Fibroblast of the aortic adventitia (primary cell): ENCODE measurements around the gene UCP3. TPM values are rescaled to one million over a fixed set of nuclear protein-coding genes. Genes with fewer than 3 reads are reported as not detected.

Source experiments
- DNase-seq: peaks from one replicate; pipeline ENCODE4 v3.0.0-alpha.2; 2010; ENCODE audit warnings: low read depth
- H3K4me3 ChIP-seq: 2 replicates; pipeline ENCODE4 v1.5.1; 2011; ENCODE audit warnings: low read depth, mild to moderate bottlenecking, control low read depth, low read length, moderate library complexity
- total RNA-seq: library from RNA; depleted of rRNA; stranded (reverse); fragments of >200 nt; gene quantifications from 2 replicates; pipeline ENCODE4 v1.2.3, GENCODE V29; 2012; ENCODE audit warnings: low replicate concordance
- TF ChIP-seq, protein P1 (sequence below): IDR thresholded peaks from 2 replicates; pipeline ENCODE4 v1.5.1; 2011; ENCODE audit warnings: mild to moderate bottlenecking, low read length, control low read depth, inconsistent platforms; ENCODE audit not compliant: insufficient read depth

The UCP3 gene
- total RNA-seq, 1 donor: 0.54 TPM

DNA sequence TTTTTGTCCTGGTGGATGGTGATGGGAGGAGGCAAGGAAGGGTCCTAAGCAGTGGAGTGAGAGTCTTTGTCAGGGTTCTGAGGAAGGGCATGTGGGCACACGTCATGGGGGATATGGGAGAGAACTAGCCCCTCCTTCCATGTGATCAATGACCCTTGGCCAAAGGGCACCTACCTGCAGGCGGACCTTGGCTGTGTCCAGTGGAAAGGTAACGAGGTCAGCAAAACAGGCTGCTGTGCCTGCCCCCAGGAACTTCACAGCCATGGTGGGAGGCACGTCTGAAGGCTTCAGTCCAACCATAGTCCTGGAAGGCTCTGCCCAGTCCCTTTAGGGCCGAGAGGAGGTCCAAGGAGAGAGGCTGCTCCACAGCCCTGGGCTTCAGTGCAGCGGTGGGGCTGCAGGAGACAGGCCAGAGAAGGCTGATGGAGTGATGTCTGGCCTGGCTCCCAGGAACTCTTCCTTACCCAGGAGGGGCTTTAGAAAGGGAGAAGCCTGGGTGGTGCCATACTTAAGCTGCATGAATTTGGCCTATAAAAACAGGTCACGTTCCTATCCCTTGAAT is 2.1 kb downstream of the UCP3 start:
- no peak overlapping the region for H3K4me3 ChIP-seq
- no peak for DNase-seq
- TF ChIP-seq, protein P1, sequence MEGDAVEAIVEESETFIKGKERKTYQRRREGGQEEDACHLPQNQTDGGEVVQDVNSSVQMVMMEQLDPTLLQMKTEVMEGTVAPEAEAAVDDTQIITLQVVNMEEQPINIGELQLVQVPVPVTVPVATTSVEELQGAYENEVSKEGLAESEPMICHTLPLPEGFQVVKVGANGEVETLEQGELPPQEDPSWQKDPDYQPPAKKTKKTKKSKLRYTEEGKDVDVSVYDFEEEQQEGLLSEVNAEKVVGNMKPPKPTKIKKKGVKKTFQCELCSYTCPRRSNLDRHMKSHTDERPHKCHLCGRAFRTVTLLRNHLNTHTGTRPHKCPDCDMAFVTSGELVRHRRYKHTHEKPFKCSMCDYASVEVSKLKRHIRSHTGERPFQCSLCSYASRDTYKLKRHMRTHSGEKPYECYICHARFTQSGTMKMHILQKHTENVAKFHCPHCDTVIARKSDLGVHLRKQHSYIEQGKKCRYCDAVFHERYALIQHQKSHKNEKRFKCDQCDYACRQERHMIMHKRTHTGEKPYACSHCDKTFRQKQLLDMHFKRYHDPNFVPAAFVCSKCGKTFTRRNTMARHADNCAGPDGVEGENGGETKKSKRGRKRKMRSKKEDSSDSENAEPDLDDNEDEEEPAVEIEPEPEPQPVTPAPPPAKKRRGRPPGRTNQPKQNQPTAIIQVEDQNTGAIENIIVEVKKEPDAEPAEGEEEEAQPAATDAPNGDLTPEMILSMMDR: no peak

DNA sequence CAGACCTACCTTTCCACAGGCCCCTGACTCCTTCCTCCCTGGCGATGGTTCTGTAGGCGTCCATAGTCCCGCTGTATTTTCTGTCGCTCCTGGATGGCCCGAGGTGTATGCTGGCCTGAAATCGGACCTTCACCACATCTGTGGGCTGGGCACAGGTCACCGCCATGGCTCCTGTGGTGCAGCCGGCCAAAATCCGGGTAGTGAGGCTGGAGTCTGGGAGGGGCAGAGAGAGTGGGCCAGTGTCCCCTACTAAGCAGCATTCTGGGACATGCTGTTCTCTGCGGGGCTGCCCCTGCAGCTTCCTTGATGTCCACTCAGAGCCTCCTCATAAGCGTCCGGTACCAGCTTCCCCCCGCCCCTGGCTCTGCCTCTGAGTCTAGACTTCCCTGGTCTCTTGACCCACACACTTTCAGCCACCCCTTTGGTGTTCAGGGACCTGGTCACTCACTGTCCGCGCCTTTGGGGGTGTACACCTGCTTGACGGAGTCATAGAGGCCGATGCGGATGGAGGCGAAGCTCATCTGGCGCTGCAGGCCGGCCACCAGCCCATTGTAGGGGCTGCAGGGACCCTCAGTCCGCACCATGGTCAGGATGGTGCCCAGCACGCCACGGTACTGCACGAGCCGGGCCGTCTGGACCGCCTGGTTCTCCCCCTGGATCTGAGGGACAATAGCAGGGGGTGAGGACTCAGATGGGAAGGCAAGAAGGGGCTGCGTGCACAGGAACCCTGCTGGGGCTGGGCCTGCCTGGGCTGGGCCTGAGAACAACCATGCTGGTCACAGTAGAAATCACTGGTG is 3.0 kb downstream of the UCP3 start:
- DNase-seq: no peak
- TF ChIP-seq, protein P1: no peak
- H3K4me3 ChIP-seq: no peak overlapping the region

- no peak overlapping the region for H3K4me3 ChIP-seq
- TF ChIP-seq, protein P1: no peak
- DNase-seq: no peak
Measured at GRCh38 chr11:74004759-74005615, 3.9 kb downstream of the UCP3 start.

DNA sequence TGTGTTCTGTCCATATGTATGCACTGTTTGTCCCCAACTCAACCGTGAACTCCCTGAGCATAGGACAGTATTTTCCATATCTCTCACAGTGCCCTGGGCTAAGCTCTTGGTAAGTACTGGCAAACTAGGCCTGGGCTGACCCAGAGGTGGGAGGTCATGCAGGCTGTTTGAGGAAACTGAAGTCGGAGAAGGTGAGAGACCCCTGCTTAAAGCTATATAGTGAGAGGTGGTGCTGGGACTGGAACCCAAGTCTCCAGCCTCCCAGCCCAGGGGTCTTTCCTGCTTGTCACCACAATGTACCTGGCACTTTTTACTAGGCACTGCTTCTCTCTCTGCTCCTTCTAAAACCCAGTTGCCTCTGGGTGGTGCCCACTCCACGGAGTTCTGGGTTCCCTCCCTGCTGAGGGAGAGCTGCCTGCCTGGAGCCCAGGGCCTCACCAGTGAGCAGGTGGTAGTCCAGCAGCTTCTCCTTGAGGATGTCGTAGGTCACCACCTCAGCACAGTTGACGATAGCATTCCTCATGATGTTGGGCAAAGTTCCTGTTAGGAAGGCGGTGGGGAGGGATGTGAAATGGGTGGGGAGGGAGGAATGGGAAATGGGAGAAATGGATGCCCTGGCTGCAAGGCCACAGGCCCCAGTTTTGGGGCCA is 4.7 kb downstream of the UCP3 start:
- TF ChIP-seq, protein P1: no peak

GRCh38 chr11:74002832-74003231 is 6.1 kb downstream of the UCP3 start:
- DNase-seq: no peak
- TF ChIP-seq, protein P1: no peak

More for the DNA sequence above, 4.7 kb downstream of the UCP3 start:
- DNase-seq: no peak
- H3K4me3 ChIP-seq: no peak overlapping the region

GRCh38 chr11:74001822-74002286 is 7.0 kb downstream of the UCP3 start:
- H3K4me3 ChIP-seq: no peak overlapping the region
- TF ChIP-seq, protein P1: no peak
- DNase-seq: no peak

More at GRCh38 chr11:74002832-74003231, 6.1 kb downstream of the UCP3 start:
- H3K4me3 ChIP-seq: no peak overlapping the region
